HepG2 (cell line): ENCODE measurements around the gene MRPL51. TPM values are rescaled to one million over a fixed set of nuclear protein-coding genes. Genes with fewer than 3 reads are reported as not detected.

ENCODE experiments used
- ATAC-seq: fragments of 200-7000 bp; cut with Tn5 transposase; 3 replicates; pipeline ENCODE4 v1.9.1; 2020; ENCODE audit warnings: mild to moderate bottlenecking, moderate library complexity
- BruUV-seq: library from RNA; stranded (reverse); fragments of 400-500 nt; replicated peaks from 2 replicates; lab custom pipeline; 2021; lab: Mats Ljungman, UMichigan
- CTCF ChIA-PET: fragments of 300-600 bp; formaldehyde crosslinking; extraction: SDS; loops from one replicate; lab custom pipeline; 2021; ENCODE audit warnings: low total read pairs, inconsistent platforms, low intra/inter-chr PET ratio; lab: Yijun Ruan, JAX
- POLR2A ChIA-PET: fragments of 350-600 bp; sonication (Branson Sonifier 250); formaldehyde crosslinking; loops from one replicate; lab custom pipeline; 2020; ENCODE audit warnings: antibody characterized with exemption, inconsistent platforms; lab: Yijun Ruan, JAX
- DNase-seq: peaks from one replicate; pipeline ENCODE4 v3.0.0-alpha.2; 2015; ENCODE audit warnings: low spot score
- FAIRE-seq: peaks from 3 replicates; lab custom pipeline; 2011; peaks lifted over from hg19 to GRCh38; lab: Jason Lieb, UNC
- H2AFZ ChIP-seq: one replicate; pipeline ENCODE4 v1.6.1; 2011; ENCODE audit warnings: low read length, inconsistent platforms
- H3K27ac ChIP-seq: fragments of 300-600 bp; 3 replicates; pipeline ENCODE4 v1.8.0; 2011; ENCODE audit warnings: mixed run types, mild to moderate bottlenecking, mixed read lengths, low read length, inconsistent platforms; ENCODE audit not compliant: insufficient read depth; ENCODE audit errors: extremely low read length
- H3K27me3 ChIP-seq, 2 experiments: fragments of 200-600 bp in 1 of 2; 2 replicates in 1 of 2; 3 replicates in 1 of 2; pipeline versions ENCODE4 v1.6.0 to v1.8.0; 2011; ENCODE audit warnings: low read length in 2 of 2, mild to moderate bottlenecking in 2 of 2, moderate library complexity in 2 of 2, inconsistent platforms in 1 of 2; ENCODE audit not compliant: insufficient read depth in 2 of 2, control insufficient read depth in 1 of 2
- H3K36me3 ChIP-seq, 2 experiments: fragments of 200-600 bp in 1 of 2; replicated peaks in 1 of 2; 2 replicates in 1 of 2; 3 replicates in 1 of 2; pipeline versions ENCODE4 v1.5.1 to v1.8.0; 2011; ENCODE audit warnings: low read length in 2 of 2, inconsistent platforms in 1 of 2; ENCODE audit not compliant: insufficient read depth in 2 of 2, control insufficient read depth in 1 of 2
- H3K4me1 ChIP-seq: 2 replicates; pipeline ENCODE4 v1.5.1; 2012; ENCODE audit warnings: low read length, inconsistent platforms; ENCODE audit not compliant: insufficient read depth
- H3K4me2 ChIP-seq: 2 replicates; pipeline ENCODE4 v1.6.0; 2011; ENCODE audit warnings: low read depth, low read length, inconsistent platforms
- H3K4me3 ChIP-seq, 3 experiments: fragments of 200-600 bp in 1 of 3; sonication (generic), shearing (Covaris generic) in 1 of 3; replicated peaks in 1 of 3; 2 replicates each; pipeline ENCODE4 v1.5.1; 2011 to 2016; ENCODE audit warnings: low read length in 3 of 3, inconsistent platforms in 2 of 3, low read depth in 2 of 3, mild to moderate bottlenecking in 2 of 3, control low read depth in 1 of 3, mixed read lengths in 1 of 3; ENCODE audit not compliant: insufficient read depth in 1 of 3
- H3K79me2 ChIP-seq: one replicate; pipeline ENCODE4 v1.6.1; 2011; ENCODE audit warnings: low read length, inconsistent platforms; ENCODE audit not compliant: insufficient read depth
- H3K9ac ChIP-seq: 2 replicates; pipeline ENCODE4 v1.6.0; 2011; ENCODE audit warnings: mild to moderate bottlenecking, low read depth, low read length, inconsistent platforms; ENCODE audit not compliant: insufficient read depth
- H3K9me3 ChIP-seq: 2 replicates; pipeline ENCODE4 v1.5.1; 2012; ENCODE audit warnings: mild to moderate bottlenecking, low read length
- H4K20me1 ChIP-seq: 2 replicates; pipeline ENCODE4 v1.6.0; 2011; ENCODE audit warnings: inconsistent platforms, mild to moderate bottlenecking, low read length, moderate library complexity; ENCODE audit not compliant: insufficient read depth
- ATF1 ChIP-seq: IDR thresholded peaks from 2 replicates; pipeline ENCODE4 v1.6.1; 2016; ENCODE audit warnings: mild to moderate bottlenecking, control low read depth
- ATF4 ChIP-seq, 2 experiments: fragments of 450-650 bp in 1 of 2; sonication (generic) in 1 of 2; formaldehyde crosslinking; IDR thresholded peaks; 2 replicates each; pipeline versions ENCODE4 v1.5.0 to v1.8.0; 2020 to 2022; ENCODE audit warnings: mild to moderate bottlenecking in 1 of 2, missing genetic modification reagents in 1 of 2
- GZF1 ChIP-seq: sonication (generic); formaldehyde crosslinking; IDR thresholded peaks from 2 replicates; pipeline ENCODE4 v1.5.1; 2020; ENCODE audit warnings: mild to moderate bottlenecking, missing genetic modification reagents
- HOXD1 ChIP-seq: sonication (generic); formaldehyde crosslinking; IDR thresholded peaks from 2 replicates; pipeline ENCODE4 v1.5.0; 2020; ENCODE audit warnings: missing genetic modification reagents
- MNT ChIP-seq: fragments of 450-650 bp; IDR thresholded peaks from 2 replicates; pipeline ENCODE4 v1.6.1; 2016
- MZF1 ChIP-seq: sonication (generic); formaldehyde crosslinking; IDR thresholded peaks from 2 replicates; pipeline ENCODE4 v1.8.1; 2023; ENCODE audit warnings: mild to moderate bottlenecking, missing genetic modification reagents, borderline replicate concordance
- NKX3-1 ChIP-seq: sonication (generic); formaldehyde crosslinking; IDR thresholded peaks from 2 replicates; pipeline ENCODE4 v1.5.0; 2020; ENCODE audit warnings: missing genetic modification reagents
- TCF7L2 ChIP-seq: IDR thresholded peaks from 2 replicates; pipeline ENCODE4 v1.6.1; 2011; ENCODE audit warnings: mild to moderate bottlenecking, low read depth, low read length, moderate library complexity
- ZBTB14 ChIP-seq: sonication (generic); formaldehyde crosslinking; IDR thresholded peaks from 2 replicates; pipeline ENCODE4 v1.4.0; 2020; ENCODE audit warnings: missing genetic modification reagents
- ZBTB7A ChIP-seq: sonication (generic); formaldehyde crosslinking; IDR thresholded peaks from 2 replicates; pipeline ENCODE4 v1.8.0; 2022; ENCODE audit warnings: mild to moderate bottlenecking, missing genetic modification reagents
- ZFP37 ChIP-seq: sonication (generic); formaldehyde crosslinking; IDR thresholded peaks from 2 replicates; pipeline ENCODE4 v1.4.0; 2020; ENCODE audit warnings: missing genetic modification reagents, borderline replicate concordance
- ZFY ChIP-seq: sonication (generic); formaldehyde crosslinking; IDR thresholded peaks from 2 replicates; pipeline ENCODE4 v1.4.0; 2020; ENCODE audit warnings: missing genetic modification reagents
- ZNF121 ChIP-seq: sonication (generic); formaldehyde crosslinking; IDR thresholded peaks from 2 replicates; pipeline ENCODE4 v1.5.0; 2020; ENCODE audit warnings: mild to moderate bottlenecking, missing genetic modification reagents
- ZNF224 ChIP-seq: sonication (generic); formaldehyde crosslinking; IDR thresholded peaks from 2 replicates; pipeline ENCODE4 v1.5.0; 2020; ENCODE audit warnings: mild to moderate bottlenecking, missing genetic modification reagents
- ZNF232 ChIP-seq: sonication (generic); formaldehyde crosslinking; IDR thresholded peaks from 2 replicates; pipeline ENCODE4 v1.4.0; 2020; ENCODE audit warnings: missing genetic modification reagents, borderline replicate concordance
- ZNF292 ChIP-seq: sonication (generic); formaldehyde crosslinking; IDR thresholded peaks from 2 replicates; pipeline ENCODE4 v1.8.1; 2022; ENCODE audit warnings: mild to moderate bottlenecking, low read depth, missing genetic modification reagents, borderline replicate concordance
- ZNF331 ChIP-seq: sonication (generic); formaldehyde crosslinking; IDR thresholded peaks from 2 replicates; pipeline ENCODE4 v1.4.0; 2020; ENCODE audit warnings: missing genetic modification reagents
- ZNF354B ChIP-seq: sonication (generic); formaldehyde crosslinking; IDR thresholded peaks from 2 replicates; pipeline ENCODE4 v1.8.0; 2022; ENCODE audit warnings: mild to moderate bottlenecking, missing genetic modification reagents
- ZNF512 ChIP-seq: sonication (generic); formaldehyde crosslinking; IDR thresholded peaks from 2 replicates; pipeline ENCODE4 v1.4.0; 2020; ENCODE audit warnings: mild to moderate bottlenecking, missing genetic modification reagents
- WGBS: methylation state at CpG from one replicate; pipeline ENCODE4 v1.1.6; 2017; ENCODE audit warnings: low lambda C conversion rate; 5-methylcytosine and 5-hydroxymethylcytosine counted together
- in situ Hi-C: cut with HindIII; loops from 2 replicates; pipeline ENCODE4 v1.10.0; 2017; ENCODE audit warnings: low pct_unique_long_range_greater_than_20kb; ENCODE audit not compliant: extremely low pct_ligation_motif_present
- intact Hi-C: fragments of 100-400 bp; cut with micrococcal nuclease; formaldehyde crosslinking; loops from one replicate; pipeline ENCODE4 v1.10.0; 2022; ENCODE audit not compliant: unreplicated experiment
- polyA plus RNA-seq, 8 experiments: library from polyadenylated mRNA; depleted of rRNA in 3 of 8; stranded (reverse) in 7 of 8; unstranded in 1 of 8; fragments of >200 nt; fragmentation: Illumina TruSeq in 4 of 8; extraction: Trizol in 4 of 8; gene quantifications; 2 replicates each; pipeline versions ENCODE4 v1.2.1 to v1.2.3, GENCODE V29; 2011 to 2016; ENCODE audit warnings: low read depth in 4 of 8, missing spikeins in 1 of 8, mixed read lengths in 1 of 8; ENCODE audit not compliant: insufficient read depth in 1 of 8
- total RNA-seq, 5 experiments: library from RNA; depleted of rRNA; stranded (reverse); fragments of >200 nt; fragmentation: Illumina TruSeq; extraction: Trizol; gene quantifications; 2 replicates each; pipeline ENCODE4 v1.2.3, GENCODE V29; 2016; ENCODE audit warnings: low read depth in 1 of 5

Gene MRPL51
- total and polyA plus RNA-seq, 2 of the 13 experiments (the other 11 are each of a cell fraction or from before 2014, with no cell fraction given) = 64.8 to 278 TPM

- Histone ChIP-seq H3K27ac (peak within 1 kb of the TSS; percentile 56), H3K9me3 (no peaks in the 10 kb centered on the region), H3K27me3 (no peaks in the 10 kb centered on the region), H3K36me3 (peaks cover 0 to 4% of the 10 kb centered on the region in 2 experiments; a peak in 1 of 5 replicates), H3K4me1 (peaks cover 44% of the 10 kb centered on the region), H2AFZ (no peak within 1 kb of the TSS), H3K79me2 (no peaks in the 10 kb centered on the region), H3K4me3 (peak within 1 kb of the TSS; percentile 69 to 76 (median 74)), H3K9ac (peak within 1 kb of the TSS; percentile 64), H4K20me1 (no peaks in the 10 kb centered on the region), H3K4me2 (peak within 1 kb of the TSS; percentile 98)
- intact Hi-C loops (loop anchor here (10.0 kb wide), 1 partner anchor 64 kb away; the partner anchor contains the start of gene GAPDH), in situ Hi-C loops (loop anchor here (25.0 kb wide), 1 partner anchor 408 kb away; no protein-coding TSS in a partner anchor)
- FAIRE-seq (peak; percentile 92), DNase-seq (peak; percentile 97), ATAC-seq (peak; percentile 96)
- ChIA-PET CTCF (no interaction called here), POLR2A (interaction anchor here (1.0 to 4.2 kb wide), 36 partner anchors 9 to 400 kb away, joined by 3 to 68 read pairs (median 7); partner anchors contain the start of genes GAPDH, LTBR, MRPL51 and NOP2)
- 6% methylated on average over 10 of the region's 69 CpGs for WGBS
- no TSS peak for BruUV-seq
- TF ChIP-seq ZNF354B (CRISPR knock-in tag) = no peak
- no peak for TF ChIP-seq ZNF224 (CRISPR knock-in tag)
- TF ChIP-seq GZF1 (CRISPR knock-in tag) = 0 out of 2 replicates have a peak, but pooled peaks have one; percentile 21
- no peak for TF ChIP-seq HOXD1 (CRISPR knock-in tag)
- no peak; a peak in 1 of 4 replicates for TF ChIP-seq ATF4 (CRISPR knock-in tag; IDR thresholded peaks at IDR 0.05)
- TF ChIP-seq NKX3-1 (CRISPR knock-in tag) = peak; percentile 36; the same call in 1 of the 2 replicates
- peak; percentile 35; the same call in 1 of the 2 replicates for TF ChIP-seq ZFP37
- TF ChIP-seq ZBTB14 (CRISPR knock-in tag) = peak; percentile 73
- no peak for TF ChIP-seq TCF7L2
- no peak for TF ChIP-seq MZF1 (CRISPR knock-in tag)
- TF ChIP-seq ZBTB7A (CRISPR knock-in tag) = no peak; the same call in 1 of the 2 replicates
- TF ChIP-seq ZNF292 (CRISPR knock-in tag) = peak; percentile 70
- TF ChIP-seq ZNF121 (CRISPR knock-in tag) = no peak
- TF ChIP-seq ZNF512 (CRISPR knock-in tag) = no peak
- TF ChIP-seq MNT = no peak
- TF ChIP-seq ZNF232 = peak; percentile 69; the same call in 1 of the 2 replicates
- 0 out of 2 replicates have a peak, but pooled peaks have one; percentile 29 for TF ChIP-seq ZNF331 (CRISPR knock-in tag)
- TF ChIP-seq ATF1 = no peak; the same call in 1 of the 2 replicates
- peak; percentile 68 for TF ChIP-seq ZFY (CRISPR knock-in tag)
These were observed 22.5 kb downstream of the MRPL51 start, which contains the start of gene VAMP1 for GRCh38 chr12:6470375-6471163. VAMP1 (minus strand) TSS chr12:6470677; CDS start chr12:6470531, 146 bp downstream.
